GM10248 (cell line): ENCODE data around the gene TTC16.

Source experiments
- CTCF ChIA-PET: fragments of 300-600 bp; sonication (Branson Sonifier 250); formaldehyde crosslinking; extraction: SDS; loops from one replicate; lab custom pipeline; 2021; ENCODE audit warnings: antibody characterized with exemption; lab: Yijun Ruan, JAX
- POLR2A ChIA-PET: fragments of 350-650 bp; sonication (Branson Sonifier 250); formaldehyde crosslinking; extraction: SDS; loops from one replicate; lab custom pipeline; 2020; ENCODE audit warnings: antibody characterized with exemption; lab: Yijun Ruan, JAX
- DNase-seq: peaks from one replicate; pipeline ENCODE4 v3.0.0; 2012; ENCODE audit errors: extremely low spot score
- CTCF ChIP-seq: IDR thresholded peaks from 2 replicates; pipeline ENCODE4 v1.5.1; 2012; ENCODE audit warnings: mild to moderate bottlenecking, low read depth; ENCODE audit errors: extremely low read depth, missing control alignments, control extremely low read depth

TTC16 gene

GRCh38 chr9:127751269-127752054 lies 35.6 kb downstream of the TTC16 start:
- ChIA-PET CTCF (interaction anchor here (0.9 to 4.2 kb wide), 2 partner anchors 16 to 170 kb away, joined by 3 to 17 read pairs; partner anchors contain the start of gene TOR2A), POLR2A (no interaction called here)
- no peak for TF ChIP-seq CTCF
- DNase-seq, result no peak

- TF ChIP-seq CTCF, result no peak
- DNase-seq, result no peak
- CTCF ChIA-PET, result interaction anchor here (1.5 to 4.2 kb wide), 2 partner anchors 18 to 168 kb away, joined by 4 to 17 read pairs; partner anchors contain the start of gene TOR2A
- POLR2A ChIA-PET, result no interaction called here
Observed at GRCh38 chr9:127753148-127753547, 37.3 kb downstream of the TTC16 start.

- POLR2A ChIA-PET, result no interaction called here
- no peak for TF ChIP-seq CTCF
- CTCF ChIA-PET, result interaction anchor here (1.5 to 1.8 kb wide), 2 partner anchors 116 to 167 kb away, joined by 4 to 5 read pairs; no protein-coding TSS in a partner anchor
- no peak for DNase-seq
Observed at GRCh38 chr9:127753622-127754021, 37.7 kb downstream of the TTC16 start.

- TF ChIP-seq CTCF, result no peak
- POLR2A ChIA-PET, result no interaction called here
- CTCF ChIA-PET, result interaction anchor here (1.5 to 1.8 kb wide), 2 partner anchors 115 to 166 kb away, joined by 4 to 5 read pairs; no protein-coding TSS in a partner anchor
- DNase-seq, result no peak
Observed at GRCh38 chr9:127754099-127755060, 38.5 kb downstream of the TTC16 start.

- TF ChIP-seq CTCF, result no peak
- POLR2A ChIA-PET, result no interaction called here
- CTCF ChIA-PET, result interaction anchor here (1.1 to 2.9 kb wide), 4 partner anchors 12 to 114 kb away, joined by 3 to 11 read pairs (median 4); partner anchors contain the start of gene TOR2A
- no peak for DNase-seq
Observed at GRCh38 chr9:127755061-127756060, 39.5 kb downstream of the TTC16 start.
